Peyer's patch (tissue), 4 donors: ENCODE results near the gene PHC1. TPM values are rescaled to one million over a fixed set of nuclear protein-coding genes. Genes with fewer than 3 reads are reported as not detected.

Experiments used
- DNase-seq, 3 donors: peaks; one replicate each; pipeline ENCODE4 v3.0.0-alpha.2; 2017 to 2019
- H3K27ac ChIP-seq, 4 donors: fragments of 200-600 bp; sonication (generic); one replicate each; pipeline ENCODE4 v1.5.1; 2016 to 2019
- H3K27me3 ChIP-seq, 2 donors: fragments of 200-600 bp; sonication (generic); one replicate each; pipeline ENCODE4 v1.5.1; 2019
- H3K36me3 ChIP-seq, 3 donors: fragments of 200-600 bp; sonication (generic); one replicate each; pipeline ENCODE4 v1.5.1; 2016 to 2019
- H3K4me1 ChIP-seq, 4 donors: fragments of 200-600 bp; sonication (generic); one replicate each; pipeline ENCODE4 v1.5.1; 2016 to 2019
- H3K4me3 ChIP-seq, 4 donors: fragments of 200-600 bp; sonication (generic); 1 replicate in 3 of 4; 2 replicates in 1 of 4; pipeline ENCODE4 v1.5.1; 2016 to 2019; ENCODE audit warnings: mild to moderate bottlenecking in 1 of 4
- H3K9me3 ChIP-seq, 4 donors: fragments of 200-600 bp; sonication (generic); one replicate each; pipeline ENCODE4 v1.5.1; 2016 to 2019; ENCODE audit warnings: mild to moderate bottlenecking in 1 of 4
- CTCF ChIP-seq, 6 experiments: fragments of 450-650 bp in 4 of 6; fragments of 200-600 bp in 2 of 6; sonication (generic) in 1 of 6; IDR thresholded peaks; one replicate each; pipeline ENCODE4 v1.5.1; 2017 to 2019; ENCODE audit warnings: antibody characterized with exemption in 6 of 6, mild to moderate bottlenecking in 3 of 6, moderate library complexity in 1 of 6
- POLR2A ChIP-seq, 2 donors: fragments of 450-650 bp; IDR thresholded peaks; one replicate each; pipeline ENCODE4 v1.5.1; 2017; ENCODE audit warnings: antibody characterized with exemption in 2 of 2, mild to moderate bottlenecking in 2 of 2, moderate library complexity in 2 of 2
- total RNA-seq, 4 donors: library from RNA; depleted of rRNA; stranded (reverse); fragments of >200 nt; gene quantifications; one replicate each; pipeline ENCODE4 v1.1.0, GENCODE V29; 2016

Gene PHC1
- total RNA-seq, 4 donors from 2014 or later = 11.2 to 52.8 (median 31.0) TPM

- no peaks in the 10 kb centered on the region for H3K36me3 ChIP-seq
- no peaks in the 10 kb centered on the region for H3K9me3 ChIP-seq
- no peak overlapping the region for H3K4me3 ChIP-seq
- H3K4me1 ChIP-seq = peaks cover 0 to 8% (median 2%) of the 10 kb centered on the region in 4 donors
- H3K27ac ChIP-seq = no peak overlapping the region
- no peak for TF ChIP-seq CTCF (IDR thresholded peaks at IDR 0.05)
- no peak for TF ChIP-seq POLR2A (IDR thresholded peaks at IDR 0.05)
- no peaks in the 10 kb centered on the region for H3K27me3 ChIP-seq
- DNase-seq = no peak
These were observed 4.6 kb upstream of the PHC1 start for GRCh38 chr12:8909752-8910151.

DNA sequence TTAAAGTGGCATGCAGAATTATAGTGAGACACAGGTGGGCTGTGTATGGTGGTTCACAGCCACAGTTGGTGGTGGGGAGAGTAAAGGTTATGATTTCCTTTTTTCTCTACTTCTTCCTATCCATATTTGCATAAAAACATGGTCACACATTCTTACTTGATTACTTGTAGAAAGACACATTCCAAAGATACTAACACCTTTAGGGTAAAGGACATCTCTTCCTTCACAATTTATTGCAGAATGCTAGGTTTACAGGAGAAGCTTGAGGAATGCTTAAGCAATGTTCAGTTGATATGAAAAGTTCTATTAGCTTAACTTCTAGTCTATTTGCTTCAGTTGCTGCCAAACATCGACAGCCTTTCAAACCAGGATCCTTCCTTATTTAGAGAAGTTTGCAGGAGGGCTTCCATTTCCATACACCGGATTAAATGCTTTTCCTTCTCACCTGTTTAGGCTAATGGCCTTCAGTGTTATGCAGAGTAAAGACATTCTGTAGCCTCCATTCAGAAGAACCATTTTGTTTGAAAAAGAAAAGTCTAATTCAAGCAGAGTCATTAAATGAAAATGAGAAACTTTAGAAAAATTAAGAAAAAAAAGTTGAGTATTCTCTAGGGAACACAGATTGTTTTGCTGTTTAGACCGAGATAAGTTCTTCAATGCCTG lies 2.6 kb upstream of the PHC1 start:
- Histone ChIP-seq H3K4me3 (no peak overlapping the region), H3K27me3 (no peaks in the 10 kb centered on the region), H3K4me1 (peaks cover 0 to 17% (median 2%) of the 10 kb centered on the region in 4 donors), H3K27ac (no peak overlapping the region), H3K36me3 (no peaks in the 10 kb centered on the region), H3K9me3 (no peaks in the 10 kb centered on the region)
- TF ChIP-seq CTCF (IDR thresholded peaks at IDR 0.05) (no peak), POLR2A (IDR thresholded peaks at IDR 0.05) (no peak)
- DNase-seq = no peak

DNA sequence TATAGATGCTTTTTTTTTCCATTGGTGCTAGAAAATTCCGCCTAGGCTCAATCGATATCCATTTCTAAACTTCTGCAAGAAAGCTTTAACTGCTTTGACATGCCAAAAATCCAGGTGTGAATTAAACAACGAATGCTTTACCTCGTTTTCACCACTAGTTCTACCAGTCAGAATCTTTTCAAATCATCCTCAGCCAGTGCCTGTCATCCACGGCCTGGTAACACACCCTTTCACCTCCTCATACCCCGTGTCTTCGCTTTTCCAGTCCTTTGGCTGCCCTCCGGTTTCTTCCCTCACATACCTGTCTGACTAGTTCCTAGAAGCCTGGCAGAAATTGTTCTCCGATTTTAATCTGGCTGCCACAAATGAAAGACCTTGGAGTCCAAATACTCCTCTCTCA lies 1.4 kb upstream of the PHC1 start:
- H3K27ac ChIP-seq = peak overlapping the region in 2 of 4 donors; percentile 79 to 88
- no peaks in the 10 kb centered on the region for H3K27me3 ChIP-seq
- TF ChIP-seq POLR2A (IDR thresholded peaks at IDR 0.05) (no peak), CTCF (IDR thresholded peaks at IDR 0.05) (peak in 4 of 6 experiments; percentile 8 to 17 (median 10))
- no peak for DNase-seq
- no peak overlapping the region for H3K4me3 ChIP-seq
- no peaks in the 10 kb centered on the region for H3K9me3 ChIP-seq
- H3K36me3 ChIP-seq = no peaks in the 10 kb centered on the region
- H3K4me1 ChIP-seq = peaks cover 0 to 17% (median 2%) of the 10 kb centered on the region in 4 donors

DNA sequence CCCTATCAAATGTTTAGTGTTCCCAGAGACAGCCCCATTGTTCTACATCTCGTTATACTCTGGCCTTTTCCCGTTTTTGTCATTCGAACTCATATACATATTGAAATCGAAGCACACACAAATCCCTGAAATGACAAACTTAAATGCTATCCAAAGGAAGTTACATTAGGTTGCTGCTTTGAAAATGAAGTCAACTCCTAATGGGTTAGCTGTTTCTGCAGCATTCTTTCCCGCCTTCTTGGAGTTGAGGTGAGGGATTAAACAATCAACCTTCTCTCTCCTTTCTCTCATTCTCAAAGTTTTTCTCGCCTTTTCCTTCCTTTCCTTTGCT lies 642 bp upstream of the PHC1 start:
- TF ChIP-seq POLR2A (IDR thresholded peaks at IDR 0.05) (no peak), CTCF (IDR thresholded peaks at IDR 0.05) (no peak)
- Histone ChIP-seq H3K4me1 (peaks cover 0 to 17% (median 2%) of the 10 kb centered on the region in 4 donors), H3K9me3 (no peaks in the 10 kb centered on the region), H3K27ac (peak overlapping the region; percentile 73 to 88 (median 79)), H3K27me3 (no peaks in the 10 kb centered on the region), H3K36me3 (no peaks in the 10 kb centered on the region), H3K4me3 (peak overlapping the region; percentile 64 to 88 (median 66))
- no peak for DNase-seq

DNA sequence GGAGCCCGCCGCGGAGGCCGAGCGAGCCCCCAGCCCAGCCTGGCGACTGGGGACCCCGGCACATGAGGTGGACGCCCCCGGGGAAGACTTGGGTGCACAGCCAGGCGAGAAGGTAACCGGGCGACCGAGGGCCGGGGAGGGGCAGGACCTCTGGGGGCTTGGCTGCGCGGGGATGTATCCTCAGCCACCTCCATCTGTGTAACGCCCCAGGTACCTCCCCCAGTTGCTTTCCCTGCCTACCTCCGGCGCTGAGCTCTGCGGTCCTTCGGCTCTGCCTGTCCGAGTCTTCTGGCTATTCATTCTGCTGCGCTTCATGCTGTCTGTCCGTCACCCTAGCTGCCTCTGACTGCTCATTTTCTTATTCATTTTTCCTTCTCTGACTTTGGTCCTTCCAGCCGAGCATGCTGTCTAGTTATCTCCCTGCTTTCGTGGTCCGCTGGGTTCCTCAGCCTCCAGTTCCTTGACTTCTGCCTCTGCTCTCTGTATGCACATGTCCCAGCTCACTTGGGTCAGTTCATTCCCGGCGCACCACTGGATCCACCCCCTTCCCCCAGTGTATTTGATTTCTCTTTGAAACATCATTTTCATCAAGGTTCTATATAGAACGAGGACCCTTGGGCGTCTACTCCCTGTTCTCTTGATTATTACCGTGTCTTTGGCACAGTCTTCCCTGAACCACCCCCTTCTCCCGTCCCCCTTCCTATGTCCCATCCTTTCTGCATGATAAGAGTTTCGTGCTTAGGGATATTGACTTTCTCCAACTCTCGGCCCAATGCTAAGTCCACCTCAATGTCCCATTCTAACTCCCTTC lies 612 bp downstream of the PHC1 start:
- no peak for TF ChIP-seq CTCF (IDR thresholded peaks at IDR 0.05)
- no peak for TF ChIP-seq POLR2A (IDR thresholded peaks at IDR 0.05)
- DNase-seq = peak; percentile 61 to 81 (median 69)
- no peaks in the 10 kb centered on the region for H3K36me3 ChIP-seq
- no peaks in the 10 kb centered on the region for H3K27me3 ChIP-seq
- H3K4me3 ChIP-seq = peak overlapping the region; percentile 64 to 88 (median 66)
- H3K9me3 ChIP-seq = no peaks in the 10 kb centered on the region
- H3K4me1 ChIP-seq = peaks cover 0 to 17% (median 2%) of the 10 kb centered on the region in 4 donors
- H3K27ac ChIP-seq = peak overlapping the region; percentile 54 to 88 (median 79)
